ENCODE measurements around the gene KIF15.
"Not testable (repeated sequence)": the region's sequence is repeated elsewhere in the genome, so short reads cannot be mapped to it uniquely, and the experiment has no call there.

KIF15 gene

GRCh38 chr3:44805960-44806359 is 44.4 kb downstream of the KIF15 start:
- Histone ChIP-seq H3K4me2 (ENCODE audit: low read length) (no peak overlapping the region), H3K27ac (ENCODE audit: low read depth, low read length) (no peak overlapping the region), H4K20me1 (ENCODE audit: control insufficient read depth, insufficient read depth, low read depth, low read length) (no peaks in the 10 kb centered on the region), H3K4me3 (ENCODE audit: low read length) (no peak overlapping the region), H3K36me3 (ENCODE audit: control insufficient read depth, low read length) (peaks cover 81% of the 10 kb centered on the region), H3K9me2 (replicated peaks; ENCODE audit: control insufficient read depth, low read length) (no peaks in the 10 kb centered on the region), H3K27me3 (ENCODE audit: control insufficient read depth, low read length) (no peaks in the 10 kb centered on the region), H3F3A (ENCODE audit: control insufficient read depth, insufficient read depth) (no peaks in the 10 kb centered on the region), H3K79me2 (ENCODE audit: control insufficient read depth, low read length) (no peaks in the 10 kb centered on the region), H3K4me1 (ENCODE audit: control insufficient read depth, low read length) (no peaks in the 10 kb centered on the region), H3K9me3 (ENCODE audit: control insufficient read depth, insufficient read depth, low read length) (no peaks in the 10 kb centered on the region)
- TF ChIP-seq CTCF (IDR thresholded peaks at IDR 0.05; ENCODE audit: low read depth, low read length, poor library complexity, severe bottlenecking) (peak; percentile 13), EZH2phosphoT487 (IDR thresholded peaks at IDR 0.05; ENCODE audit: borderline replicate concordance, low read length) (no peak)

- peaks cover 58% of the 10 kb centered on the region for H3K36me3 ChIP-seq (ENCODE audit: control insufficient read depth, low read length)
These were observed 53.2 kb downstream of the KIF15 start for GRCh38 chr3:44814751-44815150.

DNA sequence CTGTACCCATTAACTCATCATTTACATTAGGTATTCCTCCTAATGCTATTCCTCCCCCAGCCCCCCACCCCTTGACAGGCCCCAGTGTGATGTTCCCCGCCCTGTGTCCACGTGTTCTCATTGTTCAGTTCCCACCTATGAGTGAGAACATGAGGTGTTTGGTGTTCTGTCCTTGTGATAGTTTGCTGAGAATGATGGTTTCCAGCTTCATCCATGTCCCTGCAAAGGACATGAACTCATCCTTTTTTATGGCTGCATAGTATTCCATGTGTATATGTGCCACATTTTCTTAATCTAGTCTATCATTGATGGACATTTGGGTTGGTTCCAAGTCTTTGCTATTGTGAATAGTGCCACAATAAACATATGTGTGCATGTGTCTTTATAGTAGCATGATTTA is 54.7 kb downstream of the KIF15 start:
- not testable (repeated sequence) for H4K20me1 ChIP-seq (ENCODE audit: control insufficient read depth, insufficient read depth, low read depth, low read length)

More at GRCh38 chr3:44814751-44815150, 53.2 kb downstream of the KIF15 start:
- H3K9me3 ChIP-seq (ENCODE audit: control insufficient read depth, insufficient read depth, low read length) = no peaks in the 10 kb centered on the region
- H3K79me2 ChIP-seq (ENCODE audit: control insufficient read depth, low read length) = no peaks in the 10 kb centered on the region
- H3K9me2 ChIP-seq (replicated peaks; ENCODE audit: control insufficient read depth, low read length) = no peaks in the 10 kb centered on the region
- H4K20me1 ChIP-seq (ENCODE audit: control insufficient read depth, insufficient read depth, low read depth, low read length) = no peaks in the 10 kb centered on the region
- no peak overlapping the region for H3K27ac ChIP-seq (ENCODE audit: low read depth, low read length)
- H3K27me3 ChIP-seq (ENCODE audit: control insufficient read depth, low read length) = no peaks in the 10 kb centered on the region
- H3F3A ChIP-seq (ENCODE audit: control insufficient read depth, insufficient read depth) = no peaks in the 10 kb centered on the region
- H3K4me1 ChIP-seq (ENCODE audit: control insufficient read depth, low read length) = no peaks in the 10 kb centered on the region
- no peak overlapping the region for H3K4me2 ChIP-seq (ENCODE audit: low read length)
- no peak overlapping the region for H3K4me3 ChIP-seq (ENCODE audit: low read length)
- TF ChIP-seq CTCF (IDR thresholded peaks at IDR 0.05; ENCODE audit: low read depth, low read length, poor library complexity, severe bottlenecking) = no peak
- TF ChIP-seq EZH2phosphoT487 (IDR thresholded peaks at IDR 0.05; ENCODE audit: borderline replicate concordance, low read length) = no peak

DNA sequence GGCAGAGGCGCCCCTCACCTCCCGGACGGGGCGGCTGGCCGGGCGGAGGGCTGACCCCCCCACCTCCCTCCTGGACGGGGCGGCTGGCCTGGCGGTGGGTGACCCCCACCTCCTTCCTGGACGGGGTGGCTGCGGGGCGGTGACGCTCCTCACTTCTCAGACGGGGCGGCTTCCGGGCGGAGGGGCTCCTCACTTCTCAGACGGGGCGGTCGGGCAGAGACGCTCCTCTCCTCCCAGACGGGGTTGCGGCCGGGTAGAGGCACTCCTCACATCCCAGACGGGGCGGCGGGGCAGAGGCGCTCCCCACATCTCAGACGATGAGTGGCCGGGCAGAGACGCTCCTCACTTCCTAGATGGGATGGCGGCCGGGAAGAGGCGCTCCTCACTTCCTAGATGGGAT is 59.6 kb downstream of the KIF15 start:
- not testable (repeated sequence) for H4K20me1 ChIP-seq (ENCODE audit: control insufficient read depth, insufficient read depth, low read depth, low read length); H3K79me2 ChIP-seq (ENCODE audit: control insufficient read depth, low read length); H3K27me3 ChIP-seq (ENCODE audit: control insufficient read depth, low read length); H3K4me3 ChIP-seq (ENCODE audit: low read length); H3K4me1 ChIP-seq (ENCODE audit: control insufficient read depth, low read length); H3K9me3 ChIP-seq (ENCODE audit: control insufficient read depth, insufficient read depth, low read length); H3K4me2 ChIP-seq (ENCODE audit: low read length); H3K9me2 ChIP-seq (replicated peaks; ENCODE audit: control insufficient read depth, low read length); H3F3A ChIP-seq (ENCODE audit: control insufficient read depth, insufficient read depth); H3K27ac ChIP-seq (ENCODE audit: low read depth, low read length)
- peaks cover 33% of the 10 kb centered on the region for H3K36me3 ChIP-seq (ENCODE audit: control insufficient read depth, low read length)

More for the DNA sequence above, 54.7 kb downstream of the KIF15 start:
- peaks cover 47% of the 10 kb centered on the region for H3K36me3 ChIP-seq (ENCODE audit: control insufficient read depth, low read length)
- H3K79me2 ChIP-seq (ENCODE audit: control insufficient read depth, low read length); H3F3A ChIP-seq (ENCODE audit: control insufficient read depth, insufficient read depth); H3K9me2 ChIP-seq (replicated peaks; ENCODE audit: control insufficient read depth, low read length); H3K27ac ChIP-seq (ENCODE audit: low read depth, low read length); H3K9me3 ChIP-seq (ENCODE audit: control insufficient read depth, insufficient read depth, low read length); H3K4me1 ChIP-seq (ENCODE audit: control insufficient read depth, low read length); H3K4me2 ChIP-seq (ENCODE audit: low read length); H3K27me3 ChIP-seq (ENCODE audit: control insufficient read depth, low read length); H3K4me3 ChIP-seq (ENCODE audit: low read length): not testable (repeated sequence)
